Panc1 (cell line): ENCODE data around the gene OPRPN.

Source experiments
- CTCF ChIP-seq: fragments of 450-650 bp; IDR thresholded peaks from 2 replicates; pipeline ENCODE4 v1.5.1; 2017; ENCODE audit warnings: mild to moderate bottlenecking
- POLR2AphosphoS5 ChIP-seq: IDR thresholded peaks from 2 replicates; pipeline ENCODE4 v1.6.1; 2012; ENCODE audit warnings: mild to moderate bottlenecking, low read depth, low read length, moderate library complexity
- REST ChIP-seq, 2 experiments: IDR thresholded peaks; 2 replicates each; pipeline ENCODE4 v1.6.1; 2011 to 2012; ENCODE audit warnings: low read depth in 2 of 2, control low read depth in 1 of 2, low read length in 1 of 2, mild to moderate bottlenecking in 1 of 2, moderate library complexity in 1 of 2; ENCODE audit not compliant: insufficient read depth in 1 of 2

GRCh38 chr4:70452946-70453345, 55.2 kb downstream of the OPRPN start:
- no peak for TF ChIP-seq POLR2AphosphoS5
- no peak for TF ChIP-seq CTCF
- TF ChIP-seq REST (IDR thresholded peaks at IDR 0.05; ENCODE audit: insufficient read depth in 1 of 2, low read depth in 2 of 2, low read length in 1 of 2), result no peak
